Measurements from ENCODE around the gene CFAP61.

- TF ChIP-seq POLR2AphosphoS5 (IDR thresholded peaks at IDR 0.05), result no peak
- TF ChIP-seq, protein P1, sequence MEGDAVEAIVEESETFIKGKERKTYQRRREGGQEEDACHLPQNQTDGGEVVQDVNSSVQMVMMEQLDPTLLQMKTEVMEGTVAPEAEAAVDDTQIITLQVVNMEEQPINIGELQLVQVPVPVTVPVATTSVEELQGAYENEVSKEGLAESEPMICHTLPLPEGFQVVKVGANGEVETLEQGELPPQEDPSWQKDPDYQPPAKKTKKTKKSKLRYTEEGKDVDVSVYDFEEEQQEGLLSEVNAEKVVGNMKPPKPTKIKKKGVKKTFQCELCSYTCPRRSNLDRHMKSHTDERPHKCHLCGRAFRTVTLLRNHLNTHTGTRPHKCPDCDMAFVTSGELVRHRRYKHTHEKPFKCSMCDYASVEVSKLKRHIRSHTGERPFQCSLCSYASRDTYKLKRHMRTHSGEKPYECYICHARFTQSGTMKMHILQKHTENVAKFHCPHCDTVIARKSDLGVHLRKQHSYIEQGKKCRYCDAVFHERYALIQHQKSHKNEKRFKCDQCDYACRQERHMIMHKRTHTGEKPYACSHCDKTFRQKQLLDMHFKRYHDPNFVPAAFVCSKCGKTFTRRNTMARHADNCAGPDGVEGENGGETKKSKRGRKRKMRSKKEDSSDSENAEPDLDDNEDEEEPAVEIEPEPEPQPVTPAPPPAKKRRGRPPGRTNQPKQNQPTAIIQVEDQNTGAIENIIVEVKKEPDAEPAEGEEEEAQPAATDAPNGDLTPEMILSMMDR (IDR thresholded peaks at IDR 0.05 in 8 of 11, conservative IDR thresholded peaks at IDR 0.05 in 3 of 11), result no peak
- no peak for TF ChIP-seq POLR2A (IDR thresholded peaks at IDR 0.05)
These were observed 345.8 kb downstream of the CFAP61 start for GRCh38 chr20:20398123-20398522.
